RWPE2 (cell line): ENCODE data around the gene SUGCT.

ENCODE experiments used
- ATAC-seq: fragments of 200-7000 bp; cut with Tn5 transposase; 3 replicates; pipeline ENCODE4 v1.9.1; 2021; ENCODE audit warnings: low read depth
- DNase-seq: peaks from one replicate; pipeline ENCODE4 v3.0.0-alpha.2; 2020; ENCODE audit warnings: low spot score
- H3K27ac ChIP-seq: fragments of 450-650 bp; 2 replicates; pipeline ENCODE4 v1.5.1; 2017; ENCODE audit warnings: mild to moderate bottlenecking; ENCODE audit not compliant: poor library complexity, severe bottlenecking
- H3K27me3 ChIP-seq: fragments of 250-450 bp; sonication (Bioruptor Pico); 2 replicates; pipeline ENCODE4 v1.5.1; 2021; ENCODE audit warnings: mild to moderate bottlenecking, moderate library complexity; ENCODE audit not compliant: insufficient read depth, poor library complexity, severe bottlenecking
- H3K36me3 ChIP-seq: fragments of 250-450 bp; sonication (Bioruptor Pico); 2 replicates; pipeline ENCODE4 v1.5.1; 2020; ENCODE audit warnings: low read depth, mild to moderate bottlenecking, moderate library complexity
- H3K4me1 ChIP-seq: fragments of 250-450 bp; sonication (Bioruptor Pico); 2 replicates; pipeline ENCODE4 v1.5.1; 2021; ENCODE audit warnings: mild to moderate bottlenecking, moderate library complexity; ENCODE audit not compliant: insufficient read depth, poor library complexity, severe bottlenecking
- H3K4me3 ChIP-seq: fragments of 250-450 bp; sonication (Bioruptor Pico); 2 replicates; pipeline ENCODE4 v1.5.1; 2021; ENCODE audit warnings: mild to moderate bottlenecking, moderate library complexity; ENCODE audit not compliant: severe bottlenecking
- H3K9me3 ChIP-seq: fragments of 250-450 bp; sonication (Bioruptor Pico); 2 replicates; pipeline ENCODE4 v1.5.1; 2021; ENCODE audit warnings: mild to moderate bottlenecking, moderate library complexity; ENCODE audit not compliant: severe bottlenecking
- TF ChIP-seq, protein P1 (sequence below): fragments of 450-650 bp; IDR thresholded peaks from one replicate; pipeline ENCODE4 v1.5.1; 2017; ENCODE audit warnings: mild to moderate bottlenecking, moderate library complexity; ENCODE audit not compliant: poor library complexity, severe bottlenecking

Gene SUGCT

DNA sequence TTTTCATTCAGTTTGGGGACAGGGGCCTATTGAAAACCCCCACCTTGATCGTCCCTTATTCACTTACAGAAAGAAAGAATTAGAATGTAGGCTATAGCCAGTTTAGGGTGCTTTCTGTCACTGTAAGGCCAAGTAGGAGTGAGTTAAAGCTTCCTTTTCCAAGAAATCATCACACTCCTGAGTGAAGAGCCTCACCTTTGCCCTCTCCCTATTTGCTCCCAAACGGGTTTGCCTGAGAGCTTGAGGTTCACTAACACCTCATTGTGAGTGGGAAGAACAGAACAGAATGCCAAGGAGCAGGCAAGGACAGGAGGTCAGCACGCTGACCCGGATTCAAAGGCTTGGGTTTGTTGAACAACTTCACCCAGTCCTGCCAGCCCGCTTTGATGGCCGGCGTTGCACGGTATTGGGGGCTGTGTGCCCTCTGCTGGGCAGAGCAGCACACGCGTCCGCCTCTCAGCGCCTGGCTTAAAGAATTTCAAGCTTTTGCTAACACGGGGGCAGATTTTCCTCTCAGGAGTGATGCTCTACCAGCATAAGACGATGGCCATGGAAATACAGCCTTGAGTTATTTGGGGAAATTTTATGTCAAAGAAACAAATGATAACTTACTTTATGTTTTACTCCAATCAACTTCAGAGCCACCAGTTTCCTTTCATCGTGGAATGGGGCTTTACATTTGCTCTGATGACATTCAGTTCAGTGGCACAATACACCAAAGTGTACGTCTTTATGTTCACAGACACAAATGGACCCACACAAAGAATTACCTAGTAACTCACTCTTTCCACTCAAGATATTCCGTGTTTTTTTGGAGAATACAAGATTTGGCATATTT lies 470.0 kb downstream of the SUGCT start:
- H3K9me3 ChIP-seq, result no peaks in the 10 kb centered on the region
- TF ChIP-seq, protein P1, sequence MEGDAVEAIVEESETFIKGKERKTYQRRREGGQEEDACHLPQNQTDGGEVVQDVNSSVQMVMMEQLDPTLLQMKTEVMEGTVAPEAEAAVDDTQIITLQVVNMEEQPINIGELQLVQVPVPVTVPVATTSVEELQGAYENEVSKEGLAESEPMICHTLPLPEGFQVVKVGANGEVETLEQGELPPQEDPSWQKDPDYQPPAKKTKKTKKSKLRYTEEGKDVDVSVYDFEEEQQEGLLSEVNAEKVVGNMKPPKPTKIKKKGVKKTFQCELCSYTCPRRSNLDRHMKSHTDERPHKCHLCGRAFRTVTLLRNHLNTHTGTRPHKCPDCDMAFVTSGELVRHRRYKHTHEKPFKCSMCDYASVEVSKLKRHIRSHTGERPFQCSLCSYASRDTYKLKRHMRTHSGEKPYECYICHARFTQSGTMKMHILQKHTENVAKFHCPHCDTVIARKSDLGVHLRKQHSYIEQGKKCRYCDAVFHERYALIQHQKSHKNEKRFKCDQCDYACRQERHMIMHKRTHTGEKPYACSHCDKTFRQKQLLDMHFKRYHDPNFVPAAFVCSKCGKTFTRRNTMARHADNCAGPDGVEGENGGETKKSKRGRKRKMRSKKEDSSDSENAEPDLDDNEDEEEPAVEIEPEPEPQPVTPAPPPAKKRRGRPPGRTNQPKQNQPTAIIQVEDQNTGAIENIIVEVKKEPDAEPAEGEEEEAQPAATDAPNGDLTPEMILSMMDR, result peak; percentile 40
- no peaks in the 10 kb centered on the region for H3K4me1 ChIP-seq
- DNase-seq (no peak), ATAC-seq (no peak; the same call in 2 of the 3 replicates)
- H3K27me3 ChIP-seq, result no peaks in the 10 kb centered on the region
- H3K4me3 ChIP-seq, result no peak overlapping the region
- H3K27ac ChIP-seq, result no peak overlapping the region
- no peaks in the 10 kb centered on the region for H3K36me3 ChIP-seq

DNA sequence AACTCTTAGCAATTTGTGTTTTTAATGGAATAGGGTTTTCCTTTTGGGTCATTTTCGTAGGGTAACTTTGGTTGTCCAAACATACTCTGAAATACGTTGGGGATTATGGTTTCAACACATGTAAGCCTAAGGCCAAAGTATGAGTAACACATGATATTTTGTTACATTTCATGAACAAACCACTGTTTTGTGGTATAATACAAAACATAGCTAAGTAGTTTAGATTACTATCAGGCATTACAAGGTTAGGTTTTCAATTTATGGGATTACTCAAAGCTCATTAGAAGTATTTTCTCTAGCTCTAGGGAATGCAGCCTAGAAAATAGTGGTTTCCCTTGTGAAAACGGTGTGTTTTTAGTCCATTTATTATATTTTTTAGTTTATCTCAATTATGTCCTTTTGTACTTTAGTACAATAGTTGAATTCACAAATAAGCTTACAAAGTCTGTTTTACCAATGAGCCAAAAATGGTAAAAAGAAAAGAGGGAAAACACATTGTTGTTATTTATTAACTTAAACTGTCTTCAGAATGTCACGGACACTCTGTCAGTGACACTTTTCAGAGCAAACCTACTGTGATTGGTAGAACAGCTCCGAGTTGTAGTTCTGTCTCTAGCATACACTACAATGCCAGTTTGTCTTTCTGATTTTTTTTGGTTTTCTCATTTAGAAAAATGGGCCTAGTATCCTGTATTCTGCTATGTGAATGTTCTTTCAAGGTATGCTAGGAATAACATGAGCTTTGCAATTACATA lies 473.7 kb downstream of the SUGCT start:
- ATAC-seq, result no peak
- Histone ChIP-seq H3K9me3 (no peaks in the 10 kb centered on the region), H3K27me3 (no peaks in the 10 kb centered on the region), H3K4me3 (no peak overlapping the region), H3K36me3 (no peaks in the 10 kb centered on the region), H3K27ac (no peak overlapping the region), H3K4me1 (no peaks in the 10 kb centered on the region)
- TF ChIP-seq, protein P1, result no peak
- no peak for DNase-seq

DNA sequence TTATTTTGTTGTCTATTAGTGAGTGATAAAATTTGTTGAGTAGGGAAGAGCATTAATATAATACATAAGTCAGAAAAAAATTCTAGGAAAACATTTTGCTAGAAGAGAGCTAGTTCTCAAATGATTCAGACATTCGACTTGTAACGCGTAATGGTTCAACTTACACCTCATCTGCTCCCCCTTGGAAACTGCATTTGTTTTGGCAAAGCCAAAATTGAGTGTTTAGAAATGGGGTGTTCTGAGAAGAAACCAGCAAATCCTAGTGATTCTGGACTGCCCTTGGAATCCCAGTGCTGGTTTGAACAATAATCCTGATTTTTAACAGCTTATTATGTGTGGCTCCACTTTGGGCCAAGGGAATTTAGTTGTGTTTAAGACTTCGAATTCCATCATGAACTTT lies 475.7 kb downstream of the SUGCT start:
- DNase-seq (no peak), ATAC-seq (no peak)
- no peaks in the 10 kb centered on the region for H3K9me3 ChIP-seq
- H3K27me3 ChIP-seq, result no peaks in the 10 kb centered on the region
- H3K27ac ChIP-seq, result no peak overlapping the region
- H3K4me1 ChIP-seq, result no peaks in the 10 kb centered on the region
- no peaks in the 10 kb centered on the region for H3K36me3 ChIP-seq
- no peak overlapping the region for H3K4me3 ChIP-seq
- TF ChIP-seq, protein P1, result no peak

DNA sequence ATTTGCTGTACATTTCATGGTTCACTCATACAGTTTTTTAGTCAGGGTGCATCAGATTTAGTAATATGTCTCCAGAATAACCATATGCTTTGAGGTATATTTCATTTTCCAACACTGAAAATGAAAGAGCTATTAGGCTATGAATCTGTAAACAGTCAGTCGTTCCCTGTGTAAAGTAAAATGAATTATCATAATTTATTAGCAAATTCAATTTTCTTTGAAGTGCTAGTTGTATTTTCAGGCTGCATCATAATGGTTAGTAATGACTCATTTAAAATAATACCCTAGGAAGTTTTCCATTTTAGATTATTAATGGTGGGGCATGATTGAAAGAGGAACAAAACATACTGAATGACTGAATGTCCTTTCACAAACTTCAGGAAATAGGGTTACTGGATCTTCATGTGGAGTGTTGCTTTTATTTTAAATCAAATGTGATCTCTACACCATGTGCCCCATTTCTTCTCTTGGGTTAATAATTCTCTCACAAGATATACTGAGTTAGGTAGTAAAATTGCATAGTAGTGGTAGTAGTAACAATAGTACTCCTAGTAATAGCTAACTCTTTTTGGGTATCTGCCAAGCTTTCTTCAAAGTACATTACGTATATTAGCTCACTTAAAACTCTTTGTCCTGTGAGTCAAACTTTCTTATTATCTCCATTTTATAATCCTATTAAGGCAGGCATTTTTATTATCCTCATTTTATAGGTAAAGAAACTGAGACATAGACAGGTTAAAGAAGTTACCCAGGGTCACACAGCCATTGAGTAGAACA lies 476.5 kb downstream of the SUGCT start:
- H3K27ac ChIP-seq, result no peak overlapping the region
- ATAC-seq (no peak), DNase-seq (no peak)
- H3K4me1 ChIP-seq, result no peaks in the 10 kb centered on the region
- H3K9me3 ChIP-seq, result no peaks in the 10 kb centered on the region
- H3K27me3 ChIP-seq, result no peaks in the 10 kb centered on the region
- no peaks in the 10 kb centered on the region for H3K36me3 ChIP-seq
- H3K4me3 ChIP-seq, result no peak overlapping the region
- TF ChIP-seq, protein P1, result no peak
